NCI-H748 (cell line): ENCODE measurements around the gene FN3KRP.
"Not testable (repeated sequence)": the region's sequence is repeated elsewhere in the genome, so short reads cannot be mapped to it uniquely, and the experiment has no call there.

Source experiments
- DNase-seq: peaks from one replicate; lab custom pipeline; 2025; ENCODE audit not compliant: unreplicated experiment; lab: John Stamatoyannopoulos, UW

FN3KRP gene

DNA sequence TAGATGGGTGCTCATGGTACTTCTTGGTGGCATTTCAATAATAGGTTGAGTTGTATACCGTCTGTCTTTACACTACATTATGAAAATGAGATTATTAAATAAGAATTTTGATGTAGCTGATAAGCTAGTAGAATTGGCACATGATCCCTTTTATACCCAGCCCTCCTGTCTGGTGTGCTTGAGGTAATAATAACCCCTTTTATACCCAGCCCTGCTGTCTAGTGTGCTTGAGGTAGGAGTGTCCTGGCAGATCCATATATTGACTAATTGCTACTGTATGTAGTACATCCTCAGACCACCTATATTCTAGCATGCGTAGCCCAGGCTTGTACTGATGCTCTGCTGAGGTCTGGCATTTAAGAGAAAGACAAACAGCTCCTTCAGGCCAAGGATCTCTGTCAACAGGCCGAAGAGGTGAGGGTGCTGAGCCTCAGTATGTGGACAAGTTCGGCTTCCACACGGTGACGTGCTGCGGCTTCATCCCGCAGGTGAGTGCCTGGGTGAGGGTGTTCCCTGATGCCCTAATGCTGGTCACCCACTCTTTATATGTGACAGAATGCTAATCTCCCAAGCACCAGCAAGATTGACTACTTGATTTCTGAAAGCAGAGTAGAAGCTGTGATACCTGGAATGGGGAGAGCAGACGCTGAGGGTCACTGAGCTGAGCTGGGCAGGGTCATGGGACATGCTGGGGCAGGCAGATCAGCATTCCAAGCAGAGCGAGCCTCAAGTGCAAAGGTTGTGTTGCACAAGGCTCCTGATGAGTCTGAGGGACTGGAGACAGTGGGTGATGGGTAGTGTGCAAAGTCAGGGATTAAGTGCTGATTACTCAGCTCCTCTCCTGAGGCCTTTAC lies 24.6 kb downstream of the FN3KRP start:
- DNase-seq, result no peak

DNA sequence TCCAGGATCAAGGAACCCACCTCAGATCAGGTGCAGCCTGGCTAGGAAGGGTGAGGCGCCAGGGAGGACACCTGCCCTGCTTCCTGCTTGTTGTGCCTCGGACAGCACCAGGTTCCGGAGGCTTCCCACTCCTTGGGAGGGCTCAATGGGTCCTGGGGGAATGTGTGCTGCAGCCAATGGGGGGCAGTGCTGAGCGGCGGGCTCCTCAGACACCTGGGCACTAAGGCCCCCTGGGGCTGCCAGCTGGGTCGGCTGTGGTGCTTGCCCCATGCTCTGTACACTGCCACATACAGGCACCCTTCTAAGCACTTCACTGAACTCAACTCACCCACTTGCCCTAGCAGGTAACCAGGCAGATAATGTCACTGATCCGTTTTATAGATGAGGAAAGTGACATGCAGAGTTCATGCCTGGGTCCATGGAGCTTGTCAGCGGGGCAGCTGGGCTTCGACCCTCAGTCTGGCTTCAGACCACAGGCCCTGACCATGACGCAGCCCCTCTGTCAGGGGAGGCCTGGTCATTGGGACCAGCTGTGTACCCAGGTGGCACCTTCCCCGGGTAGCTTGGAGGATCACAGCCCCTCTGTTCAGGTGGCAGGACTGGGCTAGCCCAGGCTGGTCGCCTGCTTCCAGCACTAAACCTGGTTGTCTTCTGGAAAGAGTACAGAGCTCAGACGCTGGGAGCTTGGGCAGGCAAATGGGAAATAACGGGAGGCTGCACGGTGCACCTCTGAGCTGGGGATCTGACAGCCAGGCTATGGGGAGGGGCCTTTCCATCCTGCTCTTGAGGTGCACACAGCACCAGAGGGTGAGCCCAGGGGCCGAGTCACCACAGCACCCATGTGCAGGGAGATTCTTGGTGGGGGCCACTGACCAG lies 27.1 kb downstream of the FN3KRP start:
- DNase-seq, result no peak

DNA sequence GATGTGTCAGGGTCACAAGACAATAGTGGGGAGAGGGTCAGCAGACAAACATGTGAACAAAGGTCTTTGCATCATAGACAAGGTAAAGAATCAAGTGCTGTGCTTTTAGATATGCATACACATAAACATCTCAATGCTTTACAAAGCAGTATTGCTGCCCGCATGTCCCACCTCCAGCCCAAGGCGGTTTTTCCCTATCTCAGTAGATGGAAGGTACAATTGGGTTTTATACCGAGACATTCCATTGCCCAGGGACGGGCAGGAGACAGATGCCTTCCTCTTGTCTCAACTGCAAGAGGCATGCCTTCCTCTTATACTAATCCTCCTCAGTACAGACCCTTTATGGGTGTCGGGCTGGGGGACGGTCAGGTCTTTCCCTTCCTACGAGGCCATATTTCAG lies 28.2 kb downstream of the FN3KRP start:
- not testable (repeated sequence) for DNase-seq

DNA sequence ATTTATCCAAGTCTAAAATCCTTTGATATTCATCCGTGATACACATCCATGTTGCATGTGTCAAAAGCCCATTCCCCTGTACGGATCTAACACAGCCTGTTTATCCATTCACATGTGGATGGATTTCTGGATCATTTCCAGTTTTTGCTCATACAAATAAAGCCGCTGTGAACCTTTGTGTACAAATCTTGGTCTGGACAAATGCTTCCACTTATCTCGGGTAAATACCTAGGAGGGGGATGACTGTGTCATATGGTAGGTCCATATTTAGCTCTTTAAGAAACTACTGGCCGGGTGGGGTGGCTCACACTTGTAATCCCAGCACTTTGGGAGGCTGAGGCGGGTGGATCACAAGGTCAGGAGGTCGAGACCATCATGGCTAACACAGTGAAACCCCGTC lies 29.0 kb downstream of the FN3KRP start:
- peak; percentile 78 for DNase-seq

DNA sequence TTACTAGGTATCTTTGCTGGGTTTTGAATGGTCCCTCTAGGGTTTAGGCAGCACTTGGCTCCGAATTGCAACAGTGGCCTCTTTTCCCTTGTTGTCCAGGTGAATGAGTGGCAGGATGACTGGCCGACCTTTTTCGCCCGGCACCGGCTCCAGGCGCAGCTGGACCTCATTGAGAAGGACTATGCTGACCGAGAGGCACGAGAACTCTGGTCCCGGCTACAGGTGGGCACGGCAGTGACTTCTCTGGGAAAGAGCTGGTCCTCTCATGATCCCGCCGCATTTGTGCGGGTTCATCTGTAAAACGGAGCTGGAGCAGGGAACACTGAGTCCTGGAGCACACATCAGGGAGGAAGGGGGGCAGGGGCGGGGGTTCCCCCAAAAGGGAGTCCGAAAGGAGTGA lies 32.2 kb downstream of the FN3KRP start:
- no peak for DNase-seq

DNA sequence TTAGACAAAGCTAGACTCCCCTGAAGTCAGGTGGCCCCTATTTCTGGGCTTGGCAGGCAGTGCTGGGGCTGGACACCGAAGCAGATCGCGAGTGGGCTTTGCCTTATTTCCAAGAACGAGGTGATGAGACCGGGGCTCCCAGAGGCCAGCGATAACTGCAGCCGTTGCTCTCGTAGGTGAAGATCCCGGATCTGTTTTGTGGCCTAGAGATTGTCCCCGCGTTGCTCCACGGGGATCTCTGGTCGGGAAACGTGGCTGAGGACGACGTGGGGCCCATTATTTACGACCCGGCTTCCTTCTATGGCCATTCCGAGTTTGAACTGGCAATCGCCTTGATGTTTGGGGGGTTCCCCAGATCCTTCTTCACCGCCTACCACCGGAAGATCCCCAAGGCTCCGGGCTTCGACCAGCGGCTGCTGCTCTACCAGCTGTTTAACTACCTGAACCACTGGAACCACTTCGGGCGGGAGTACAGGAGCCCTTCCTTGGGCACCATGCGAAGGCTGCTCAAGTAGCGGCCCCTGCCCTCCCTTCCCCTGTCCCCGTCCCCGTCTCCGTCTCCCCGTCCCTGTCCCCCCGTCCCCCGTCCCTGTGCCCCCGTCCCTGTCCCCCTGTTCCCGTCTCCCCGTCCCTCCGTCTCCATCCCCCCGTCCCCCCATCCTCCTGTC lies 33.9 kb downstream of the FN3KRP start:
- DNase-seq, result no peak

DNA sequence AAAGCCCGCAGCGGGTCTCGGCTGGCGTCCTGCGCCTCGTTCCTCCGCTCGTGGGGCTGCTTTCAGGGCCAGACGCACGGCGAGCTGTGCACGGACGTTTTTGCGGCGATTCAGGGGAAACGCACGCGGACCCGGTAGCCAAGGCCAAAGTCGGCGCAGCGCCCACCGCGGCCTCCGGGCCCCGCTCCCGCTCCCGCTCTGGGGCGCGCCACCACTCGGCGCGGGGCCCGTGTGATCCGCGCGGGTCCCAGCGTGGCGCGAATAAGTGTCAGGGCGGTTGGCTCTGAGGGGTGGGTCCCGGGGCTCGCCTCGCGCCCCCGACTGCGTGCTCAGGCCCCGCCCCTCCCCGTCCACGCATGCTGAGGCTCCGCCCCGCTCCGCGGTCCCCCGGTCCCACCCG lies 34.7 kb downstream of the FN3KRP start:
- peak; percentile 86 for DNase-seq

DNA sequence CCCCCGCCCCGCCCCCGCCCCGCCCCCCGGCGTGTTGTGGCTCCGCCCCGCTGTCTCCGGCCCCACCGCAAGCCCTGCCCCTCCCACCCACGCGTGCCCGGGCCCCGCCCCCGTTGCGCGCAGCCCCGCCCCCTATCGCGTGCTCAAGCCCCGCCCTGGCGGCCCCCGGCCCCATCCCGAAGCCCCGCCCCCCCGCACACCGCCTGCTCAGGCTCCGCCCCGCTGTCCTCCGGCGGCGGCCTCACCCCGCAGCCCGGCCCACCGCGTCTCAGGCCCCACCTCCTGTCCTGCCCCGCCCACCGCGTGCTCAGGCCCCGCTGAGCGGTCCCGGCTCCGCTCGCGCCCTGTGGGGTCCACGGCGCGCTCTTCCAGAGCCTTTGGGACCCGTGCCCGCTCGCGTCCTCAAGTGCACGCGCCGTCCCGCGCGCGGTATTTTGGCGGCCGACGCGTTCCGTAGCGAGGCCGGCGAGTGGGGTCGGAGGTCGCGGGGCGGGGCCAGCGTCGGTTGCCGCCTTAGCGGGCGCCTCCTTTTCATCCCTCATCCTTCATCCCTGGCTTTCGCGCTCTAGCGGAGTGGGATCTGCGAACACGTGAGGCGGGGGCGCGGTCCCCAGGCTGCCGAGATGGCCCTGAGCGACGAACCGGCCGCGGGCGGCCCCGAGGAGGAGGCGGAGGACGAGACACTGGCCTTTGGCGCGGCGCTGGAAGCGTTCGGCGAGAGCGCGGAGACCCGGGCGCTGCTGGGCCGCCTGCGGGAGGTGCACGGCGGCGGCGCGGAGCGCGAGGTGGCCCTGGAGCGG lies 35.3 kb downstream of the FN3KRP start, which contains the start of gene TBCD:
Gene TBCD, plus strand, starts transcription at position 495 of the 800 bp plus-strand sequence. Its CDS starts 129 bp downstream, at position 624.
- DNase-seq, result peak; percentile 93

DNA sequence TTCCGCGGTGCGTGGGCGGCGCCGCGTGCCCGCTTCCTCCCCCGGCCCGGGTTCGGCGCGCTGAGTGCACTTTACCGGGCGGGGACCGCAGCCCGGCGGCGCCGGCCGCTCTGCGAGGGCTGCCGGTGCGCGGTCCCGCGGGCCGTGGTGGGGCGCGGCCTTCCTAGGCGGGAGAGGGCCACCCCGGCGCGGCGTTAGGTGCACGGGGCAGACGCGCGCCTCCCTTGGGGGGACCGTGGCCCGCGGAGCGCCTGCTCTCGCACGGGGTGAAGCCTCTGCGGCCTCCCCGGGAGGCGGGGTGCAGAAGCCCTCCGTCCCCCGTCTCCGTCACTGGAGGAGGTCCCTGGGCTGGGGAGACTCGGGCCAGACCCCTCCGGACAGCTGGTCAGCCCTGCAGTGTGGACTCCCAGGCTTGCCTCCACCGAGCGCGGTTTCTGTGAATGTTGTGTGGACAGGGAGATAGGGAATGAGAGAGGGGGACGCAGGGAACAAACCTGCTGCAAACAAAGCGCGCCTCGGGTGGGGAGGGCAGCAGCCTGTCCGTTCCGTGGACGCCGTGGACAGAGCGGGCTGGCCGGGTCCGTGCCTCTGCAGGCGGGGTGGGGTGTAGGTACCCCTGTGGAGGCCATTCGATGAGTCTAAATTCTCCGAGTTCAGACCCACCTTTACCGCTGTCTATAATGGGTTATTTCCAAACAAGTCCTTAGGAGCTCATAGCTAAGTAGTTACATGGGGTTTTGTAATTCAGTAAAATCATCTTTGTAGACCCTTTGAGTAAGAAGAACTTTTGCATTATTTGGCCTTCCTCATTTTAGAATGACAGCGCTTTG lies 36.1 kb downstream of the FN3KRP start:
- peak; percentile 65 for DNase-seq

DNA sequence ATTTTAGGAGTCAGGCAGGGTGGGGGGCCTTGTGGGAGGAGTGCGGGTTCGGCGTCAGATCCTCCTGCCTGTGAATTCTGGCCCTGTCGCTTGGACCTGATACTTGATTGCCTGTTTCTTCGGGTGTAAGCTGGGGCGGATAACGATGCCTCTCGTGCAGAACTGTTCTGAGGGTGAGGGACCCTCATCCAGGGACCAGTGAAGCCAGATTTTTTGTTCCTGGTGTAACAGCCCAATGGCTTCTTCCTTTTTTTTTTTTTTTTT lies 36.6 kb downstream of the FN3KRP start:
- DNase-seq, result no peak

DNA sequence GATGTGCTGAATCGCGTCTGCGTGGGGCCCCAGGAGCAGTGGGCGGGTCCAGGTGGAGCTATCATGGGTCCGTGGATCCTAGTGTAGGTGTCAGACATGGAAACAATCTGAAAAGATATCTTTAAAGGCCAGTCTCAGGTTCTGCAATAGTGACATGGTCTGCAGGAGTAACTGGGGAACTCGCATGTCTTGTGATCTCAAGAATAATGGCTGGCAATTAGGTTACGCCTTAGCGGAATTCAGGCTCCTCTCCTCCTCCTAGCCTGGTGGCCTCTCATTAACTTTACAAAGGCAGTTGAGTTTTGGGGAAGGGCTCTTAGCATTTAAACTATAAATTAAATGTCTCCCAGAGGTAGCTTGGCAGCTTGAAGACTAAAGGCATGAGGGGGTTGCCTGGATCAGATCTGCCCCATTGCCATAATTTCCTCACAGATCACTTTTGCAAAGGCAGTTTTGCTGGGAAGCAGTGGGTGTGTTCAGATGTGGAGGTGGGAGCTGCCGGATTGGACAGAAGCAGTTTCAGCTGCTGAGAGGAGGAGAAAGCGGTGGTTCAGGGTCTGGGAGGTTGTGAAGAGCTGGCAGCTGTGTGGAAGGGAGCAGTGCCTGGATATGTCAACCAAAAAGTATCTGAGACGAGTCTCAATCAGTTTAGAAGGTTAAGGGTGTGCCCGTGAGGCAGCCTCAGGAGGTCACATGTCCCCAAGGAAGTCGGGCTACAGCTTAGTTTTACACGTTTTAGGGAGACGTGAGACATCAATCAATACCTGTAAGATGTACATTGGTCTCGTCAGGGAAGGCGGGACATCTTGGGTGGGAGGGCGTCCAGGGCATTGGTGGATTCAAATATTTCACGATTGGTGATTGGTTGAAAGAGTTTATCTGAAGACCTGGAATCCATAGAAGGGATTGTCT lies 38.0 kb downstream of the FN3KRP start:
- DNase-seq, result peak; percentile 37

DNA sequence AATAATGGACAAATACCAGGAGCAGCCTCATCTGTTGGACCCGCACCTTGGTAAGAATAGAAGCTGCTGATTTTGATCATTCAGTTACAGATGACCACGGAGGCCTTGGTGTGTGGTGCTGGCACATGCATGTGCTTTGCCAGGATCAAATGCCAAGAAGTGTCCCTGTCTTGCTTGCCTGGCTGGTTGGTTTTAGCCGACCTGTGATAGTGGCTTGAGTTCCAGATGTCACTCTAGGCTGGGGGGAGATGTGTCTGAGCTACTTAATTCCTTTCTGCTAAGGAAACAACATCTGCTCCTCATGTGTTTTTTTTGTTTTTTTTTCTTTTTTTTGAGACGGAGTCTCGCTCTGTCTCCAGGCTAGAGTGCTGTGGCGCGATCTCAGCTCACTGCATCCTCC lies 39.7 kb downstream of the FN3KRP start:
- DNase-seq, result no peak

DNA sequence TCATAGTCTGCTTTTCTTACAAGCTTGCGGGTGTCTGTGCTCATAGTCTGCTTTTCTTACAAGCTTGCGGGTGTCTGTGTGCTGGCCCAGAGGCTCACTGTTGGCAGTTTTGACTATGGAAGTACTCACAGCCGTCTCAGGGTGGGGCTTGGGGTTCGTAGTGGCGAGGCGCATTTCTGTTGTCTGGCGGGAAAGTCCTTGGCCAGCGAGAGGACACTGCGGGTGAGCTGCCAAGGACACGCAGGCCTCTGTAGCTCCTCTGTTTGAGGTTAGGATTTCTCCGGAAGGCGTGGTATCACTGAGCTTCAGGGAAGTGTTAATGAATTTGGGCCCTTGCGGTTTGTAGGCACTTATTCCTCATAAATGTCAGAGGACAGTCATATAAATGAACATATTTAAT lies 48.9 kb downstream of the FN3KRP start:
- DNase-seq, result no peak

DNA sequence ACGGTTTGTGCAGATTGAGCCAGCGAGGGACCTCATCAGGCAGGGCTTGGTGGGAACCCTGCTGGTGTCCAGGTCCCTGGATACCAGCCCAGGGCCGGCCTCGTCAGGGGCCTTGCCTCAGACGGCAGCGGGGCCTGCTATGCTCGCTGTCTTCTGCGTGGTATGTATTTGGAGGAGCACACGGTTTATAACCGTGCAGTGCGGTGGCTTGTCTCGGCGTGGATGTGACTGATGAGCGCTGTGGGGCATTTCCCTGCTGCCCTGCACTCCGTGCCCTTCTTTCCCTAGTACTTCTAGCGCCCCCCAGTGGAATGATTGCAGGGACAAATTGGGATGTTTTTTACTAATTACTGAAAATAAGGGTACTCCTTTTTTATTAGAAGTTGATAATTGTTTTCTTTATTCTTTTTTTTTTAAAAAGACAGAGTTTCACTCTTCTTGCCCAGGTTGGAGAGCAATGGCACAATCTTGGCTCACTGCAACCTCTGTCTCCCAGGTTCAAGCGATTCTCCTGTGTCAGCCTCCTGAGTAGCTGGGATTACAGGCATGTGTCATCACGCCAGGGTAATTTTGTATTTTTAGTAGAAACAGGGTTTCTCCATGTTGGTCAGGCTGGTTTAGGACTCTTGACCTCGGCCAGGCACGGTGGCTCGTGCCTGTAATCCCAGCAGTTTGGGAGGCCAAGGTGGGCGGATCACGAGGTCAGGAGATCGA lies 50.7 kb downstream of the FN3KRP start:
- peak; percentile 55 for DNase-seq

DNA sequence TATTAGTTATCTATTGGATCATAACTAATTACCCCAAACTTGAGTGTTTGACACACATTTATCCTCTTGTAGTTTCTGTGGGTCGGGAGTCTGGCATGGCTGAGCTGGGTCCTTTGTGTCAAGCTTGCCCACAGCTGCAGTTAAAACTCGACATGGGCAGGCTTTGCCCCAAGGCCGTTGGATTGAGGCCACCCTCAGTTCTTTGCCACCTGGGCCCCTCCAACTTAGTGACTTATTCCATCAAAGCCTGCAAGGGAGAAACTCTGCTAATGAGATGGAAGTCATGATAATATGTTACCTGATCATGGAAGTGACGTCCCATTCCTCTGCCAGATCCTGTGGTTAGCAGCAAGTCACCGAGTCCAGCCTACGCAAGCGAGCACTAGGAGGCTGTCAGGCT lies 52.5 kb downstream of the FN3KRP start:
- no peak for DNase-seq

DNA sequence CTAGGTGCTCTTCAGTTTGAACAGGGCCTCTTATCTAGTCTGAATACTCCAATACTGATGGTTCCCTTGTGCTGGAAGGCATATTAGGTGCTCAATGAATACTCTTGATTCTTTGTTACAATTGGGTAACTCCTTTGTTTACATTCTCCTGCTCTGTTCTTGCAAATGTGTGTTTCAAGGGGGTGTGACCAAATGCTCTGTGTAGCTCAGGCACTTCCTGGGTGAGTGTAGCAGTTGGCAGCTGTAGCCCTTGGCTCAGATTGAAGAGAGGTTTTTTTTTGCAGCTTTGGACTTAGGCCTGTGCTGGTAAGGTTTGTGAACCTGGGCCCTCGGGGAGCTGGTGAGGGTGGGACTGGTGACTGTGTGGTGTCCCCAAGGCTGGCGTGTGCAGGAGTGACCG lies 55.5 kb downstream of the FN3KRP start:
- no peak for DNase-seq

DNA sequence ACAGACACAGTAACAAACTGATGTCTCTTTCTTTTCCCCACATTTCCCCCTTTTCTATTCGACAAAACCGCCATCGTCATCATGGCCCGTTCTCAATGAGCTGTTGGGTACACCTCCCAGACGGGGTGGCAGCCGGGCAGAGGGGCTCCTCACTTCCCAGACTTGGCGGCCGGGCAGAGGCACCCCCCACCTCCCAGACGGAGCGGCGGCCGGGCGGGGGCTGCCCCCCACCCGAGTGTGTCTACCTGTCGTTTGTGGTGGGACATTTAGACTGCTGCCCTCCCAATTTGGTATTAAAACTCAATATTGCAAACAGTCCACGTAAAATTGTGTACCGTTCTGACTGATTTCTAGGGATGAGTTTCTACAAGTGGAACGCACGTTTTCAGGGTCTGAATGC lies 58.0 kb downstream of the FN3KRP start:
- DNase-seq, result not testable (repeated sequence)
